NCI-H526 (cell line): ENCODE data around the gene CPNE7.
"Not testable (repeated sequence)": the region's sequence is repeated elsewhere in the genome, so short reads cannot be mapped to it uniquely, and the experiment has no call there.

Experiments
- DNase-seq, 2 experiments: peaks; one replicate each; lab custom pipeline; 2025; lab: John Stamatoyannopoulos, UW

Gene CPNE7

DNA sequence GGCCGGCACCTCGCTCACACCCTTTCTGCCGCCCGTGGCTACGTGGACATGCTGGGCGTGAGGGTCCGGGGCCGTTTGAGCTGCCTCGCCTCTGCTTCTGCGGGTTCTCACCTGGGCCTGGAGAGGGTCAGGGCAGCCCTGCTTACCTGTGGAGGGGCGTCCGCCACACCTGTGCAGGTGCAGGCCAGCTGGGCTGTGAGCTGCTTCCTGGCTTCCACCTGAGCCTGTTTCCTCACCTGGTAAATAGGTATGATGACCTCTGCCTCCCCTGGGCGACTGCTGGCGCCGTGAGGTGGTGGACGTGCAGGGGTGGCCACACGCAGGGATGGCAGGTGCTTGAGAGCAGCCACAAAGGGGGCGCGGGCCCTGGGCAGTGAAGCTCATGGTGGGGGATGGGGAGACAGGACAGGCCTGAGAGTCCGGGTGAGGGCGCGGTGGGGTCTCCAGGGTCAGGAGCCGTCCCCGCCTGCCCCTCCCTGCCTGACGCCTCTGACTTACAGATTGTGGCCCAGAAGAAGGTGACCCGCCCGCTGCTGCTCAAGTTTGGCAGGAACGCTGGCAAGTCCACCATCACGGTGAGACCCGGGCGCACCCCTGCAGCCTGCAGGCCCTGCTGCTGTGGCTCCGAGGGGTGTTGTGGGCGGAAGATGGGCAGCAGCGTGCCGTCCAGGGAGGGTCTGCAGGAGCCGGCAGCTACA lies 7.8 kb downstream of the CPNE7 start:
- no peak for DNase-seq

DNA sequence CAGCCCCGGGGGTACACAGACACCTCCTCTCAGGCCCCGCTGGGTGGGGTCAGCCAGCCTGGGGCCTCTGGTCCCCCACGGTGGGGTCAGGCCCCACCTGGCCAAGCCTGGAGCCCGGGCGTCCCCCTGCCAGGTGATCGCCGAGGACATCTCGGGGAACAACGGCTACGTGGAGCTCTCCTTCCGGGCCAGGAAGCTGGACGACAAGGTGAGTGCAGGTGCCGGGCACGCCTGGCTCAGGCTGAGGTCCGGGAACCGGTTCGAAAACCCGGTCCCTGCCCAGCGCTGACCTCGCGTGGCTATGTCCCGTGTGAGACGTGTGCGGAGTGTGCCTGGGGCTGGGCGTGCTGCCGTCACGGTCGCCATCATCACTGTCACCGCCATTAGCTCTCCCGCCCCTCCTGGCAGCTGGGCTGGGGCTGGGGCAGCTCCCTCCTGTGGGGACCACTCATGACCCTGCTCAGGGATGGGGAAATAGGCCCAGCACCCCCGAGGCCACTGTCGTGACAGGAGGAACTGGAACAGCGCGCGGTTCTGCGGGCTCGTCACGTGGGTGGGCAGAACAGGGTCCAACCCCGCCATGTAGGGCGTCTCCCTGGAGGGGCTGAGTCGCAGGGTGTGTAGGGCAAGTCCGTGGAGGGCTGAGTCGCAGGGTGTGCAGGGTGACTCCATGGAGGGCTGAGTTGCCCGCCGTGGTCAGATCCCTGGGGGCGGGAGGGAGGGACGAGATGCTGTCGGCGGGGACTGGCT lies 8.5 kb downstream of the CPNE7 start:
- DNase-seq = no peak

DNA sequence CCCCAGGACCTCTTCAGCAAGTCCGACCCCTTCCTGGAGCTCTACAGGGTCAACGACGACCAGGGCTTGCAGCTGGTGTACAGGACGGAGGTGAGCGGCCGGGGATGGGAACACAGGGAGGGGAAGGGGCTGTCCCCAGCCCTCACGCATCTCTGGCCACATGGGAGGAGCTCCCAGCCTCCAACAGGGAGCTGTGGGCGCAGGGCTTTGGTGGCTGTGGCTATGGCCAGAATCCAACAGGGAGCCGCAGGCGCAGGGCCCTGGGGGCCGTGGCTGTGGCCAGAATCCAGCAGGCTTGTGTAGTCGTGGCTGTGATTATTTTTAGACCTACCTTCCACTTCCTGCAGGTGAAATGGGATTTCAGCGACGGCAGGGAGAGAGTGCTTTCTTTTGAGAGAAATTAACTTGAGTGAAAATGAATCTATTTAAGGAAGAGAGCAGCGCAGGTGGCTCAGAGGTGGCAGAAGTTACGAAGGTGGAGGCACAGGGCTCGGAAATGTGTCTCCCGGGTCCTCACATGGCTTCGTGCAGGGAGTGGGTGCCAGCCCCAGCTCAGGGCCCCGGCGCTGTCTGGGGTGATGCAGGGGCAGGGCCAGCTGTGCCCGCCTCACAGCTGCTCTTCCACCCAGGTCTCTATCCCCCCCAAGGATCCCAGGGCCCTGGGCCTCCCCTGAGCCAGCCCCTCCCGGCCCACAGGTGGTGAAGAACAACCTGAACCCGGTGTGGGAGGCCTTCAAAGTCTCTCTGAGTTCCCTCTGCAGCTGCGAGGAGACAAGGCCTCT lies 9.4 kb downstream of the CPNE7 start:
- no peak for DNase-seq

GRCh38 chr16:89586218-89586617 lies 10.7 kb downstream of the CPNE7 start:
- no peak for DNase-seq

DNA sequence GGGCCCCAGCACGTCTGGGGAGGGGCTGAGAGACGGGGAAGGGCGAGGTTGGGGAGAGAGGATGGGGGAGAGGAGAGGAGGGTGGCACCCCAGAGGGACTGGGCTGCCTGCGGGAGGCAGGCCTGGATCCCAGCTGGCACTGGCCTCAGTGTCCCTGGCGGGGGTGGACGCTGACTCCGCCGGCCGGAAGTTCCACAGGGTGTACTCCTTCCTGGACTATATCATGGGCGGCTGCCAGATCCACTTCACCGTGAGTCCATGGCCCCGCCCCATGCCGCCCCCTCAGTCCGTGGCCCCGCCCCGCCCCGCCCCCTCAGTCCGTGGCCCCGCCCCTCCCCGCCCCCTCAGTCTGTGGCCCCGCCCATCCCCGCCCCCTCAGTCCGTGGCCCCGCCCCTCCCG lies 11.3 kb downstream of the CPNE7 start:
- DNase-seq = no peak

GRCh38 chr16:89587676-89588075 lies 12.1 kb downstream of the CPNE7 start:
- not testable (repeated sequence) for DNase-seq

DNA sequence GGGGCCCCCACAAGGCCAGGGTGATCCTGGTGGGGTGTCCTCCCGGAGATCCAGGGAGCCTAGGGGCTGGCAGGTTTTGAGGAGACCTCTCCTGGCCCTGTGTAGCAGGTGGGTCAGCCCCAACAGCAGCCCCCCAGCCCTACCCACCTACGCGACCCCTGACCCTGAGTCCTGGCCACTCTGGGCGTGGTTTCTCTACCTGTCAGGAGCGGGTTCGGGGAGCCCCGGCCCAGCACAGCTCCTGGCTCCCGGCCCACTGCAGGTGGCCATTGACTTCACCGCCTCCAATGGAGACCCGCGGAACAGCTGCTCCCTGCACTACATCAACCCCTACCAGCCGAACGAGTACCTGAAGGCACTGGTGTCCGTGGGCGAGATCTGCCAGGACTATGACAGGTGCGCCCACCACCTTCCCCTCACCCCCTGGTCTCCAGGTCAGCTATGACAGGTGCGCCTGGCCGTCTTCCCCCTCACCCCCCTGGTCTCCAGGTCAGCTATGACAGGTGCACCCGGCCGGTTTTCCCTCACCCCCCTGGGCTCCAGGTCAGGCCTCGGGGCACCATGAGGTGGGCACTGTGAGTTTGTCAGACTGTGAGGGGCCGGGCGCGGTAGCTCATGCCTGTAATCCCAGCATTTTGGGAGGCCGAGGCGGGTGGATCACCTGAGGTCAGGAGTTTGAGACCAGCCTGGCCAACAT lies 13.0 kb downstream of the CPNE7 start:
- no peak for DNase-seq

- DNase-seq = no peak
Measured at GRCh38 chr16:89589241-89589926, 13.8 kb downstream of the CPNE7 start.

- DNase-seq = no peak
Measured at GRCh38 chr16:89593841-89594240, 18.3 kb downstream of the CPNE7 start.

DNA sequence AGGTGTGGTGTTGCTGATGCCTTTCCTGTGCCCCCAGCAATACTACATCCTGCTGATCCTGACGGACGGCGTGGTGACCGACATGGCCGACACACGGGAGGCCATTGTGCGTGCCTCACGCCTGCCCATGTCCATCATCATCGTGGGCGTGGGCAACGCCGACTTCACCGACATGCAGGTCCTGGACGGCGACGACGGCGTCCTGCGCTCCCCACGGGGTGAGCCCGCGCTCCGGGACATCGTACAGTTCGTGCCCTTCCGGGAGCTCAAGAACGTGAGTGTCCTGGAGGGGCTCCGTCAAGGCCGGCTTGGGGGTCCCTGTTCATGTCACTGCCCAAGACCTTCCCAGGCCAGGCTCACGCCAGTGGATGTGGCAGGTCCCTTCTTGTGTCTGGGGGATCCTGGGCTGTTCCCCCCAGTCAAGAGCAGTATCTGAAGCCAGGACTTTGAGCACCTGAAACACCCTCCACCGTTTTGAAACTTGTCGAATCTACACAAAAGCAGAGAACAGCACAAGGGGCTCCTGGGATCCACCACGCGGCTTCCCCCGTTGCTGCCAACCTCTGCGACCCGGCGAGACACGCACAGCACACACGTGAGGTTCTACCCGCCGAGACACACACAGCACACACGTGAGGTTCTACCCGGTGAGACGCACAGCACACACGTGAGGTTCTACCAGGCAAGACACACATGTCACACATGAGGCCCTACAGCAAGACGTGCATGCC lies 19.9 kb downstream of the CPNE7 start:
- DNase-seq = no peak

- no peak for DNase-seq
Measured at GRCh38 chr16:89596061-89596689, 20.6 kb downstream of the CPNE7 start.

DNA sequence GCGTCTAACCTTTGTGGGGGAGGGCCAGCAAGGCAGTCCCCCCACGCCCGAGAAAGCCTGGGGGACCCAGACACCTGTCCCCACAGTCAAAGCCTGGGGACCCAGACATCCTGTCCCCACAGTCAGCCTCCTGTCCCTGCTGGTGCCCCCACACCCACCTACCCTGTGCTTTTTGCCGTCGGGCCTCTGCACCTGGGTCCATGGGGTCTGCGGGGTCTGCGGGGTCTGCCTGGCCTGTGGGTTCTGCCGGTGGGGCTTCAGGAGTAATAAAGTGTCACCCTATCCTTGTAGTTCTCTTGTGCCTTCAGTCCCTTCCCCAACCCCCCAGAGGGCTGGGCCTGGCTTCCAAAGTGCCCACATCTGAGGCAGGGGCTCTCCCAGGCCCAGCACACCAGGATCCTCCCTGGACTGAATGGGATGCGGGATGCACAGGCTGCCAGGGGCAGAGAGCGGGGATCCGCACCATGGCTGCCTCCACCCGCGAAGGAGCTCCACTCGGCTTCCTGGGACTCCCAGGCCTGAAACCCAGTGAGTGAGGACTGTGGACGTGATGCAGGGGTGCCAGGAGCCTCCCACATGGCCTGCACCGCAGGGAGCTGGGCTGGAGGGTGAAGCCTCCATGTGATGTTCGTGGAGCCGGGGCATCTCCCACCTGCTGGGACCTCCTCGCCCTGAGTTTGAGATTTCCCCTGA lies 21.5 kb downstream of the CPNE7 start:
- no peak for DNase-seq

DNA sequence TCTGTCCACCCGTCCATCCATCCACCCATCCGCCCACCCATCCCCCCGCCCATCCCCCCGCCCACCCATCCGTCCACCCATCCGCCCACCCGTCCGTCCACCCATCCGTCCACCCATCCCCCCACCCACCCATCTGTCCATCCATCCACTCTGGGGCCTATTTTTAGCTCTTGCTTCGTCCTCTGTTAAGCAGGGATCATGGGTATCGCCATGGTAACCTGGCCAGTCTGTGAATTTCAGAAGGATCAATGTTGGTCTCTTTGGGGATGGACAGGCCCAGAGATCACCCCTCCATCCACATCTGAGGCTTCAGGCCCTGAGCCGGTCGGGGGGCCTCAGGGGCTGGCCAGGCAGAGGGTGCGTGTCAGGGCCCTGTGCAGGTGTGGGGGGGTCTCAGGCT lies 22.6 kb downstream of the CPNE7 start:
- DNase-seq = peak in 1 of 2 experiments; percentile 18

- DNase-seq = peak in 1 of 2 experiments; percentile 66
Measured at GRCh38 chr16:89599451-89599858, 23.9 kb downstream of the CPNE7 start.

- DNase-seq = no peak
Measured at GRCh38 chr16:89599902-89600301, 24.3 kb downstream of the CPNE7 start.

GRCh38 chr16:89600427-89600826 lies 24.9 kb downstream of the CPNE7 start:
- no peak for DNase-seq

- no peak for DNase-seq
Measured at GRCh38 chr16:89600956-89601355, 25.4 kb downstream of the CPNE7 start.

- DNase-seq = no peak
Measured at GRCh38 chr16:89601906-89602272, 26.3 kb downstream of the CPNE7 start.

- DNase-seq = no peak
Measured at GRCh38 chr16:89602273-89602951, 26.9 kb downstream of the CPNE7 start.
